Activated CD4-positive, alpha-beta T cell treated with anti-CD3 and anti-CD28 coated beads, Interleukin-2, Interleukin-6, amounts not matched to agents 100 ng/mL and 50 ng/mL, durations not matched to agents 16 hours and 8 hours (primary cell): ENCODE results near the gene SHC1.
A peak's percentile ranks its signal among the peaks of the same experiment; 100 is the strongest.

Source experiments
- DNase-seq: peaks from one replicate; pipeline ENCODE4 v3.0.0-alpha.2; 2020

SHC1 gene

GRCh38 chr1:154970631-154971340, at the start of gene SHC1:
SHC1 (minus strand) TSS chr1:154970747; CDS start chr1:154970526, 221 bp downstream.
- DNase-seq: peak; percentile 62

GRCh38 chr1:155019377-155020245, 49.1 kb upstream of the SHC1 start:
- no peak for DNase-seq

GRCh38 chr1:155018617-155019348, 48.2 kb upstream of the SHC1 start:
- no peak for DNase-seq

- DNase-seq: no peak
Observed at GRCh38 chr1:155017946-155018316, 47.4 kb upstream of the SHC1 start.

DNA sequence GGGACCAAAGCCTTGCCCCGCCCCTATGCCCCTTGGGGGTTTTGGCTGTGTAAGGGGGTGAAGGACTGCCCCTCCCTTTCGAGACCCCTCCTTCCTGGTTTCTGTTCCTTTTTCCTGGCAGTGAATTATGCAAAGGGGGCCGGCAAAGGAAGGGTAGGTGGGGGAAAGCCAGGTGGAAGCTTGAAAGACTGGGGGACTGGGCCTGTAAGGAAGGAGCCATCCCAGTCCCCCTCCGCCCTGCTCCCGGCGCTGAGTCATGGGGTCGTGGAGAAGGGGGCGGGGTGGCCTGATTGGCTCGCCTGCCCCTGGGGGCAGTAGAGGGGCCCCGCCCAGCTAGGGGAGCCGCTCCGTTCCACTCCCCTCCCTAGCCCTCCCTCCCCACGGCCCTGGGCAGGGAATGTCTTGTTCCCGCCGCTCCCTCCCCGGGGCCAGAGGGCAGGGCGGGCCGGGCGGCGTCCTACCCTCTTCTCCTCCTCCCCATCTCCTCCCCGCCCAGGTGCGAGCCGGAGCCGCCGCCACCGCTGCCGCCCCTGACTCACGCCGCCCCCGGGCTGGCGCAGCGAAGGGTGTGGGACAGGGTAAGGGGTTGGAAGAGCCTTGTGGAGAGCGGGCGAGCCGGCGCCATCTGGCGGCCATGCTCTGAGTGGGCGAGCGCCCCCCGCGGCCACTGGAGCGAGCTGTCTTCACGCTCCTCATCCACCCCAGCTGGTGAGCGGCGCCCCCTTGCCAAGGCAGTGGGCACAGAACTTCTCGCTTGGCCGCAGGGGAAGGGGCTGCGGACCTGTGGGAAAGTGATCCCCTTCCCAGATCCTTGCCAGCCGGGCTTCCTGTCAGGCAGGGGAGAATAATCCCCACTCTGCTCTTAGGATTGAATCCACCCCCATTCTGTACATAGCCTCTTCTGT, 46.7 kb upstream of the SHC1 start:
- peak; percentile 92 for DNase-seq

- peak; percentile 26 for DNase-seq
Observed at GRCh38 chr1:155016231-155016831, 45.8 kb upstream of the SHC1 start.

DNA sequence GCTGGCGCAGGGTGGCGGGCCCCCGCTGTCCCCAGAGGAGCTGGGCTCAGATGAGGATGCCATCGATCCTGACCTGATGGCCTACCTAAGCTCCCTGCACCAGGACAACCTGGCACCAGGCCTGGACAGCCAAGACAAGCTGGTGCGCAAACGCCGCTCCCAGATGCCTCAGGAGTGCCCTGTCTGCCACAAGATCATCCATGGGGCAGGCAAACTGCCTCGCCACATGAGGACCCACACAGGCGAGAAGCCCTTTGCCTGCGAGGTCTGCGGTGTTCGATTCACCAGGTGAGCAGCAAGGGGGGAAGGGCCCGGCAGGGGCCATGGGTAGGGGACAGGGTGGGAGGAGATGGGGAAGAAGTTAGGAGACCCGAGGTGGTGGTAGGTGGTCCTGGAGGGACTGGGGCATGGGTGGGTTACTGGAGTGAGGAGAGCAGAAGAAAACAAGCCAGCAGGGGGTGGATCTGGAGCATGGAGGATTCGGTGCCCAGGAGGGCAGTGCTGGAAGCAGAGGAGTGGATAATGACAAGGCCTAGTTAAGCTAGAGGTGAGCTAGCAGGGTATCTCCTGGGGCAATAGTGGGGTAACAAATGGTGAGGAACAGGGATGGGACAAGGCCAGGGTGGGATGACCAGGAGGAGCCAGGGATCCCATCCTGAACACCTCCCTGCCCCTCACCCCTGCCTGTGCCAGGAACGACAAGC, 45.1 kb upstream of the SHC1 start:
- DNase-seq: peak; percentile 10

GRCh38 chr1:155014709-155015508, 44.4 kb upstream of the SHC1 start:
- DNase-seq: no peak

DNA sequence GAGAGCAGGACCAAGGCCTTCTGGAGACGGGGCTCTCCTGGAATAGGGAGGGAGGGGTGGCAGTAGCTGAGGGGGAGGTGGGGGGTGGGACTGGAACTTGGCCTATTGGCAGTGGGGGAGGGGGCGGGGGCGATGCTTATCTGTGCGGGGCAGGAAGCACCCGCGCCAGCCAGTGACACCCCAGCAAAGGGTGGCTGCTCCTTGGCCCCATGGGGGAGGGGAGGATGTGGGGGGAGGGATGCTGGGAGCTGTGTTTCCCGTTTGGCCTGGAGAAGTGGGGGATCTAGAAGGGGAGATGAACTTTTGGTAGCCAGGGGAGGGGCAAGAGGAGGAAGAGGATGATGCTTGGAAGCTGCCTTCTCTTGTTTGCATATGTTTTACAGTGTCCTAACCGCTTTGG, 43.1 kb upstream of the SHC1 start:
- DNase-seq: peak; percentile 50

- DNase-seq: no peak
Observed at GRCh38 chr1:155012776-155013602, 42.4 kb upstream of the SHC1 start.

DNA sequence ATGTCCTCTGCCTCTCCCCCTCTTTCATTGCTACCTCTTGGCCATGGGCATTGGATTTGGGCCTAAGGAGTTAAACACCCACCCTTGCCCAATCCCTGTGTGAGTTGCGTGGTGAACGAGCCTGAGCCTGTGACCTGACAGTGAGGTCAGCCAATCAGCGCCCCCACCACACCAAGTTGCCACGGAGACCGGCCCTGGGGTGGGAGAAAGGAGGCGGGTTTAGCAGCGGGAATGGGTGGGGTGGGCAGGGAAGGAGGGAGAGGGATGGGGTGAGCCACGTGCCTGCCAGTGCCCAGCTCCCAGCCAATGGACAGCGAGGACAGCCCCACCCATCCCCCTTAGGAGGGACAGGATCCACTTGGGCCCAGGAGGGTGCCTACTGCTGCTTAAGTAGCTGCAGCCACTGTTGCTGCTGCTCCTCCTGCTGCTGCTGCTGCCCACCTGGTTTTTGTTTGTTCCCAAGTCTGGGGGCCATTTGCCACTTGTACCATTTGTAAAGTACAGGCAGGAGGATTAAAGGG, 41.5 kb upstream of the SHC1 start:
- DNase-seq: peak; percentile 75

DNA sequence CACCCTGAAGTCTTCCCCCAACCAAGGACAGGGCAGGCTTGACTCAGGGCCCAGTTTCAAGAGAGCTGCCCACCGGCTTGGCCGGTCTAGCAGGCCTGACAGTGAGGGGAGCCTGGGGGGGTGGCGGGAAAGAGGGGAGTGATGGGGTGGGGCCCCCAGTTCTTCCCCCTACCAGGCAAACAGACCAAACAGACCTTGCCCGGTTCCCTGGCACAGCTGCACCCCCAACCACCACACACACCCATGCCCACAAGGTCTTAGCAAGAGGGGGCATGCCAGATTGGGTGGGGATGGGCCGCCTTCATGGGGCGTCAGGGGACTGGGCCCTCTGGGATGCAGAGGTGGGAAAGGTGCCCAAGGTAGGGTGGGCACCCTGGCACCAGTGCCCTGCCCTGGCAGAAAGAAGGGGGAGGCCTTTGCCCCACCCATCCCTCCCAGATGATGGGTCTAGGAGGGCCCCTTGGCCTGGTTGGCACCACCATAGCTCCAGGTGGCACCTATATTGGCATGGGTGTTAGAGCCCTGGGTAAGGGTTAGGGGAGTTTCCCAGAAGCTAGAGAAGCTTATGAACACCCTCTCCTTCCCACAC, 41.0 kb upstream of the SHC1 start:
- DNase-seq: no peak

GRCh38 chr1:155011004-155011416, 40.5 kb upstream of the SHC1 start:
- DNase-seq: no peak

DNA sequence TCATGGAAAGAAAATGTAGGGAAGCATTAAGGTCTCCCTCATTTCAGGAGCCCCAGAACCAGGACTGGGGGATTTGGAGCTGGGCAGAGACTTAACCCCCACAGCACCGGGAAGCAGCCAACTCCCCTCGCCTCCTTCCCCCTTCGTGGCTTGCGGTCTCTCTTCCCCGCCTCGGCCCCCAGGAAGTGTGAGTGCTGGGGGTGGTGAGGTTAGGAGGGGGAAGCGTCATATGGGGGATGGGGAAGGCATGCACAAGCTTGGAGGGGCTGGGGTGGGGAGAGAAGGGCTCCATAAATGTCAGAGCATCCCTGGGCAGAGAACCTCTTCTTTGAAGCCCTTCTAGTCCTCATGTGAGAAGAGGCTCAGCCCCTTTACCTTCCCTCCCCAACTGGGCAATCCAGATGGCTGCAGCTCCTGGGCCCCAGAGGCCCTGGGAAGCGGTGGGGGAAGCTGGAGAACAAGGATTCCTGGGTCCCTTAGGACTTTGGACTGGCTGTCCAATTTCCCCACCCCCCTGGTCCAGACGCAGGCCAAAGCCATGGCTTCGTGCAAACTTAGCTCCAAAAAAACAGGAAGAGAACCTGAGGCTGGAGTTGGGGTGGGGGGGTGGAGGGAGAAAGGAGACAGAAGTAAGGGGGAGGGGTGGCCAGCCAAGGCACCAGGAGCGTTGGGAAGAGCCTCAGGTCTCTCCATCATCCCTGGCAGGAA, 39.8 kb upstream of the SHC1 start:
- peak; percentile 74 for DNase-seq

DNA sequence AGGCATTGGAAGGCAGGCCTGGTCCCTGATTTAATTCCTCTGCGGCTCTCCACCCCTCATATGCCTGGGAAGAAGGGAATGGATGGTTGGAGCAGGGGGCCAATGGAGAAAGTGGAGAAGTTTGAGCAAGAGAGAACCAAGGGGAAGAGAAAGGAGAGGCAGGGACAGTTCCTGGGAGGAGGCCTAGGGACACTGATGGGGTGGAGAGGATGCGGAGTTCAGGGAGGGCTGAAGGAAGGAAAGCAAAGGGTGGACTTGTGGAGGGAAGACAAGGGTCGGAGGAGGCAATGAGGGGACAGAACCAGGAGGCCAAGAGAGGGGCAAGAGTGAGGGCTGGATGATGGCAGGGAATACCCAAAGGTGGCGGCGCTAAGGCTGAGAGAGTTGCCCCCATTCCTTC, 39.2 kb upstream of the SHC1 start:
- no peak for DNase-seq

DNA sequence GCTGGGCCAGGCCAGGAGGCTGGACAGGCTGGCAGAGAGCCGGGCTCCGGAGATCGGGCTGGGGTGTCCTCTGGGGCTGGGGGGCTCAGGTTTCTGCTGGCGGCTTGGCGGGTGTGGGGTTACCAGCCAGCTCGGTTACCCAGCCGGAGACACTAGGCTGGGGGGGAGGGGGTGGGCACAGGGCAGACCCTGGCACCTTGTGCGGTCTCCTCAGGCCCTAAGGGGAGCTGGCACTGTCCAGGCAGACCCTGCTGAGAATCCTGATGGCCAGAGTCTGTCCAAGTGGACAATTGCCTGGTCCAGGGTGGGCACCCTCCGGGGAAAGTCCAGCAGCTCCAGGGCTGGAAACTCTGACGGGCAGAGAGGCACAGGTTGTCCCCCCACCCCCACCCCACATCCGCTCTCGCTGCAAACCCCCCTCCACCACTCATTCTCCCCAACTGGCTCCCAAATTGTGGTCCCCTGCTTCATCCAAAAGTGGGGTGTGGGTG, 38.7 kb upstream of the SHC1 start:
- peak; percentile 54 for DNase-seq

- peak; percentile 88 for DNase-seq
Observed at GRCh38 chr1:155008015-155008941, 37.7 kb upstream of the SHC1 start.
